WERI-Rb-1 (cell line): ENCODE results near the gene SMU1.

Source experiments
- DNase-seq: peaks from one replicate; pipeline ENCODE4 v3.0.0-alpha.2; 2020
- H3K27ac ChIP-seq: fragments of 250-450 bp; sonication (Bioruptor Pico); 2 replicates; pipeline ENCODE4 v1.5.1; 2020; ENCODE audit warnings: mild to moderate bottlenecking, moderate library complexity
- H3K27me3 ChIP-seq: fragments of 250-450 bp; sonication (Bioruptor Pico); 2 replicates; pipeline ENCODE4 v1.5.1; 2021; ENCODE audit warnings: mild to moderate bottlenecking, low read depth, moderate library complexity; ENCODE audit not compliant: insufficient read depth, severe bottlenecking
- H3K36me3 ChIP-seq: fragments of 250-450 bp; sonication (Bioruptor Pico); 2 replicates; pipeline ENCODE4 v1.5.1; 2020; ENCODE audit warnings: mild to moderate bottlenecking, moderate library complexity
- H3K4me3 ChIP-seq: 2 replicates; pipeline ENCODE4 v1.5.1; 2011; ENCODE audit warnings: low read depth, mild to moderate bottlenecking, control low read depth, low read length
- H3K9me3 ChIP-seq: fragments of 250-450 bp; sonication (Bioruptor Pico); 2 replicates; pipeline ENCODE4 v1.5.1; 2021; ENCODE audit warnings: mild to moderate bottlenecking, moderate library complexity; ENCODE audit not compliant: severe bottlenecking
- TF ChIP-seq, protein P1 (sequence below): IDR thresholded peaks from 2 replicates; pipeline ENCODE4 v1.5.1; 2011; ENCODE audit warnings: low read depth, mild to moderate bottlenecking, control low read depth, inconsistent platforms, low read length

SMU1 gene

DNA sequence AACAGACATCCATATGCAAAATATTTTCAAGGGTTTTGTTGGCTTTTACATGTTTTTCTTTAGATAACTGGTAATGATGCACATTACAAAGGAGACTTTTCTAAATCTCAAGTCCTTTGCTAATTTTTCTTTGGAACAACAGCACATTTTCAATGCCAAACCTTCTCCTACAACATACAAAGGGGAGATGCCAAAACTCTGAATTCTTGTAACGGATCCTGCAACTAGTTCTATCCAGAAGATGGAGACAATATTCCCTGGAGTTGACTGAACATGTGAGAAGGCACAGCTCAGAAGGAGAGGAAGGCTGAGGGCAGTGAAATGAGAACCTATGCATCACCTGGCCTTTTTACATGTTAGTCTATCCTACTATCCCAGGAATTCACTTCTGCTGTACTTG, 30.4 kb downstream of the SMU1 start:
- no peaks in the 10 kb centered on the region for H3K9me3 ChIP-seq
- TF ChIP-seq, protein P1, sequence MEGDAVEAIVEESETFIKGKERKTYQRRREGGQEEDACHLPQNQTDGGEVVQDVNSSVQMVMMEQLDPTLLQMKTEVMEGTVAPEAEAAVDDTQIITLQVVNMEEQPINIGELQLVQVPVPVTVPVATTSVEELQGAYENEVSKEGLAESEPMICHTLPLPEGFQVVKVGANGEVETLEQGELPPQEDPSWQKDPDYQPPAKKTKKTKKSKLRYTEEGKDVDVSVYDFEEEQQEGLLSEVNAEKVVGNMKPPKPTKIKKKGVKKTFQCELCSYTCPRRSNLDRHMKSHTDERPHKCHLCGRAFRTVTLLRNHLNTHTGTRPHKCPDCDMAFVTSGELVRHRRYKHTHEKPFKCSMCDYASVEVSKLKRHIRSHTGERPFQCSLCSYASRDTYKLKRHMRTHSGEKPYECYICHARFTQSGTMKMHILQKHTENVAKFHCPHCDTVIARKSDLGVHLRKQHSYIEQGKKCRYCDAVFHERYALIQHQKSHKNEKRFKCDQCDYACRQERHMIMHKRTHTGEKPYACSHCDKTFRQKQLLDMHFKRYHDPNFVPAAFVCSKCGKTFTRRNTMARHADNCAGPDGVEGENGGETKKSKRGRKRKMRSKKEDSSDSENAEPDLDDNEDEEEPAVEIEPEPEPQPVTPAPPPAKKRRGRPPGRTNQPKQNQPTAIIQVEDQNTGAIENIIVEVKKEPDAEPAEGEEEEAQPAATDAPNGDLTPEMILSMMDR: no peak
- no peak overlapping the region for H3K27ac ChIP-seq
- H3K36me3 ChIP-seq: peaks cover 6% of the 10 kb centered on the region
- H3K27me3 ChIP-seq: no peaks in the 10 kb centered on the region
- no peak overlapping the region for H3K4me3 ChIP-seq
- DNase-seq: no peak

DNA sequence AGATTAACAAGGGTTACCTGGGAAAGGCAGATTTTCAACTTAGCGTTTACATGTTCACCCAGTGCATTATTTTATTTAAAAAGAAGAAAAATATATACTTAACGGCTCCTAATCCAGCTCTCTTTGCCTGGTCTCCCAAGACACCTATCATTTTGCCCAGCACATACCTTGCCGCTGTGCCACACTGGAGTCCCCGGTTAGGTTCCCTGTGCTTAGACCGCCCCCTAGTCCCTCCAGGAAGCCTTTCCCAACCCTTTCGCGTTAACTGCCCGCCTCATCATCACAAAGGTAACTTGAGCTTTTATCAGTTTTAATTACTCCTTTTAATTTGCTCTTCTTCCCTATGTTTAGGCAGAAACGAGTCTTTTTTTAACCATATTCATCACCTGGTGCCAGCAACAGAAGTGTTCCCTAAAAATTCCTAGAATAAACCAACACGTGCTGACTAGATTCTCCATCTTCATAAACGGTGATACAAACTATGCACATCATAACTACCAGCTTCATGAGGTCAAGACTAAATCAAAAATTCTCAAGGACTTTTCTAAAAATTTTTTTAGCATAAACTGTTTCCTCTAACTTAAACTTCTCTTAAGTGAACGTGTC, 31.7 kb downstream of the SMU1 start:
- Histone ChIP-seq H3K27ac (peak overlapping the region; percentile 84), H3K9me3 (no peaks in the 10 kb centered on the region), H3K36me3 (peaks cover 16% of the 10 kb centered on the region), H3K4me3 (peak overlapping the region; percentile 62), H3K27me3 (no peaks in the 10 kb centered on the region)
- TF ChIP-seq, protein P1: peak; percentile 59
- DNase-seq: peak; percentile 63

DNA sequence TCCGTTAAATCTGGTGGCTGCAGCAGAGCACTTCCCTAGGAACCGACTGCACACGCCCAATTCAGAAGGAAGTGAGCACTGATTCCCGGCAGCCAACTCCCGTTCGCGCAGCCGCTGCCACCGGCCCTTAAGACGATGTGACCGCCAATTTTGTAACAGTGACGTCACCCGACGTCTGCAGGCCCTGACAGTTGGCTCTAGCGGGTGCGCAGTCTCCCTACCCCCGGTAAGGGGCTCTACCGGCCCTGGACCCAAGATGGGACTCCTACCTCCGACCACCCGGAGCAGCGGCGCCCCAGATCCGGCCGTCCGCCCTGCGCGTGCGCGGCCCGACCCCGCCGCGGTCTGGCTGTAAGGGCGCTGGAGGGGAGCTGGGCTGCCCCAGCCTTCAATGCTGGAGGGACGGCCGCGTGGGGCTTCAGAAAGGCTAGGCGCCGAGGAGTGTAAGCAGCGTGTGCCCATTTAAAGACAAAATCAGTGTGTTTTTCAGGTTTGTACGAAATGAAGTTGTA, 32.3 kb downstream of the SMU1 start:
- peak overlapping the region; percentile 62 for H3K4me3 ChIP-seq
- peak overlapping the region; percentile 84 for H3K27ac ChIP-seq
- H3K36me3 ChIP-seq: peaks cover 20% of the 10 kb centered on the region
- H3K27me3 ChIP-seq: no peaks in the 10 kb centered on the region
- TF ChIP-seq, protein P1: no peak
- peak; percentile 91 for DNase-seq
- no peaks in the 10 kb centered on the region for H3K9me3 ChIP-seq

DNA sequence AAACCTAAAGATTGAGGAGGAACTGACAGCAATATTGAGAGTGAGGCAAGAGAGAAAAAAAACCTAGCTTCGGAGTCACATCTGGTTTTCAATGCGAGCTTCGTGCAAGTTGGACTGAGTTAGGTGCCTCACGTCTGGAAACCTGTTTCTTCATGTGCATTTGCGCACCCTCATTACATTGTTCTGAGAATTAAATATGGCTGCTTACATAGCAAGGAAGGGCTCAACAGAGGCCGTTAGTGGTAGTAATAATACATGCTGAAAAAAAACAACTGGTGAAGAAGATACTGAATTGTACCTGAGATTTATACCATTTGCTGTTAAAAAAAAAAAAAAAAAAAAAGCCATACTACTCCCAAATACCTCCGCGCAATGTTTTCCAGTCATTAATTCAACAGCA, 32.8 kb downstream of the SMU1 start:
- Histone ChIP-seq H3K36me3 (peaks cover 25% of the 10 kb centered on the region), H3K27ac (peak overlapping the region; percentile 84), H3K27me3 (no peaks in the 10 kb centered on the region), H3K4me3 (peak overlapping the region; percentile 62), H3K9me3 (no peaks in the 10 kb centered on the region)
- no peak for DNase-seq
- TF ChIP-seq, protein P1: no peak

DNA sequence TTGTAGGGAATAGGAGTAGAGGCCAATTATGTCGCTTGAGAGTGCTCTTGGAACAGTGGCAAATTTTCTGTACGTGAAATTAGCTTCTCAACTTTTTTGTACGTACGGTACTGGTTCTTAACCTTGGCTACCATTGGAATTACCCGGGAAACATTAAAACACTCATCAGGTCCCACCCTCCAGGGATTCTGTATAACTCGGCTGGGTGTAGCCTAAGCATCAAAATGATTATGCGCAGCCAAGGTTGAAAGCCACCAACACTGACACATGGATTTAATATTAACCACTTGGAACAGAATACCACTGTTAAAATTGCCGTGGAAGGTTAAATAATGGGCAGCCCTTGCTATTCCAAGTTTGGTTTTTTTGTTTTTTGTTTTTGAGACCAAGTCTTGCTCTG, 34.0 kb downstream of the SMU1 start:
- TF ChIP-seq, protein P1: no peak
- Histone ChIP-seq H3K9me3 (no peaks in the 10 kb centered on the region), H3K36me3 (peaks cover 36% of the 10 kb centered on the region), H3K4me3 (no peak overlapping the region), H3K27ac (no peak overlapping the region), H3K27me3 (no peaks in the 10 kb centered on the region)
- DNase-seq: no peak
